ENCODE measurements around the gene TAS2R14.
A peak's percentile ranks its signal among the peaks of the same experiment; 100 is the strongest.

Gene TAS2R14, protein sequence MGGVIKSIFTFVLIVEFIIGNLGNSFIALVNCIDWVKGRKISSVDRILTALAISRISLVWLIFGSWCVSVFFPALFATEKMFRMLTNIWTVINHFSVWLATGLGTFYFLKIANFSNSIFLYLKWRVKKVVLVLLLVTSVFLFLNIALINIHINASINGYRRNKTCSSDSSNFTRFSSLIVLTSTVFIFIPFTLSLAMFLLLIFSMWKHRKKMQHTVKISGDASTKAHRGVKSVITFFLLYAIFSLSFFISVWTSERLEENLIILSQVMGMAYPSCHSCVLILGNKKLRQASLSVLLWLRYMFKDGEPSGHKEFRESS

GRCh38 chr12:10939163-10939562 is at the start of gene TAS2R14:
Gene TAS2R14, minus strand, starts transcription at chr12:10939263. Its CDS starts 56 bp downstream, at chr12:10939207.
- DNase-seq: no peak

DNA sequence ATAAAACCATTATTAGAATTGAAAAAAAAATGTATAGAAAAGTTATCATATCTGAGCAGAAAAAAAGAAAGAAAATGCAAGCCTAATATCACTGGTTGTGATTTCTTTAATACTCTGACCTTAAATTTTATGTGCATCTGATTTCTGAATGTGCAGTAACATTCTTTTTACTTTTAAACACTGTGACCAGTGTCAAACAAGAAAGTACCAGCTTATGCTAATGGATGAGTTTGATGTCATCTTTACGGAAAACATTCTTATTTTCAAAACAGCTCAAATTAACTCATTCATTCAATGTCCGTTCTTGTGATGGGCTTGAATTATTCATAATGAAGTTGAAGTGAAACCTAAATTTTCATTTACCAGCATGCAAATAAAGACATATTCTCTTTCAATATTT is 47.7 kb upstream of the TAS2R14 start, which contains the start of gene TAS2R50:
Gene TAS2R50 (minus strand): TSS at position 101 of the 400 bp plus-strand sequence. CDS start 52 bp downstream, at position 49.
- DNase-seq: no peak

- peak; percentile 14 to 72 for DNase-seq
Measured at GRCh38 chr12:10982244-10982643, 43.2 kb upstream of the TAS2R14 start.

DNA sequence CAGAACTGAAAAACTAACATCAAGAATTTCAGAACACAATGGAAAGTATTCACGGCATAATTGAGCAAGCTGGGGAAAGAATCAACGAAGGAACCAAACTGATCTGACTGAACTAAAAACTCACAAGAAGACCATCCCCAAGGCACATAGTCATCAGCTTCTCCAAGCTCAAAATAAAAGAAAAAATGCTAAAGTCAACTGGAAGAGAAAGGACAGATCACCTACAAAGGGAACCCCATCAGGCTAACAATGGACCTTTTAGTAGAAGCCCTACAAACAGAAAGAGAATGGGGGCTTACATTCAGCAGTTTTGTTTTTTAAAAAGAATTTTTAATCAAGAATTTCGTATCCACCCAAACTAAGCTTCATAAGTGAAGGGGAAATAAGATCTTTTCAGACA is 35.9 kb upstream of the TAS2R14 start:
- no peak for DNase-seq

- no peak for DNase-seq
Measured at GRCh38 chr12:10968765-10969456, 29.8 kb upstream of the TAS2R14 start.

DNA sequence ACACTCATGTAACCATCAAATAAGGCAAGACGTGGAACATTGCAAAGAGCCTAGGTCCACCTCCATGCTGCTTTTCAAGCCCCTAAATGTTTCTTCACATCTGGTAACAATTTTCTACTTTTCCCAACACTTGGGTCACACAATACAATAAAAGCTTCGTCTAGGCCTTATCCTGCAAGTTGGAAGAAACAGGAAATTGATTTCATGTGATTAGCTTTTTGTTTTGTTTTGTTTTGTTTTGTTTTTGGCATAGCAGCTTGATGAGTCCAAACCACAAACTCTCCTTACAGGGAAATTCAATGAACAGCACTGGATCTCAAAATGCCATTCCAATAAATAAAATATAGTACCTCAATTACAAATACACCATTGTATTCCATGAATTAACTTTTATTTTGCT is 28.3 kb upstream of the TAS2R14 start:
- DNase-seq: no peak

GRCh38 chr12:10966314-10966713 is 27.3 kb upstream of the TAS2R14 start:
- DNase-seq: no peak

GRCh38 chr12:10965476-10965875 is 26.4 kb upstream of the TAS2R14 start:
- no peak for DNase-seq

DNA sequence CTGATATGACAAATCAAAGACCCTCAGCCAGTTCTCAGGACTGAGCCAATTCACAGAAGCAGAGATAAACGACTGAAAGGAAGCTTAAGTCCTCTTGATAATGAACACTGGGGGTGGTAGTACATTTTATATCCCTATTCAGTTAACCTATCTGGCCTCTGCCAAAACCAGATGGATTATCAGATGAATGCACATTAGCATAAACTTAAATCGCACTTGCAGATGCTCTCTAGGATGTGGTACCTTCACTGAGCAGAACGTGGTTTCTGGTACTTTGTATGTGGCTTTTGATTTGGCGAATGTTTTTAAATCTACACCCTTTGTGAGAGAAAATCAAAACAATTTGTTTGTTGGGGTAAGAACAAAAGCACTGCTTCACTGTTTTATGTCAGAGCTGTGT is 21.1 kb upstream of the TAS2R14 start:
- peak in 1 of 2 donors; percentile 18 for DNase-seq

GRCh38 chr12:10959804-10960203 is 20.7 kb upstream of the TAS2R14 start:
- DNase-seq: peak in 1 of 2 donors; percentile 28

GRCh38 chr12:10957741-10958140 is 18.7 kb upstream of the TAS2R14 start:
- DNase-seq: no peak

GRCh38 chr12:10956085-10956484 is 17.0 kb upstream of the TAS2R14 start:
- no peak for DNase-seq

DNA sequence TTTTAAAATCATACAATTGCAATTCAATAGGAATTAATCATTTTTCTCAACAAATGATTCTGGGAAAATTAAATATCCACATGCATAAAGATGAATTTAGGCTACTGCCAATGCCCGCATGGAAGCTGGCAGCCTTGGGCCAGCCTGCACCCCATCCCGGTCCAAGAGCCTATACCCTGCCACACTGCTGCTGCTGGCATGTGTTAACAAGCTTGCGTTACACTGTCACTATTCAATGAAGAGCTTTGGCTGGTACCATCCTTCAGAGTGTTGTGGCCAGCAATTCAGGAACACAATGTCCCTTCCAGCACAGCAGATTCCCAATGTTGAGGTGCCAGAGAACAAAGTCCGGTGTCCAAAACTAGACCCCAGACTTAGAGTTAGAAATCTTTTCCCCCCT is 13.6 kb upstream of the TAS2R14 start:
- DNase-seq: no peak

DNA sequence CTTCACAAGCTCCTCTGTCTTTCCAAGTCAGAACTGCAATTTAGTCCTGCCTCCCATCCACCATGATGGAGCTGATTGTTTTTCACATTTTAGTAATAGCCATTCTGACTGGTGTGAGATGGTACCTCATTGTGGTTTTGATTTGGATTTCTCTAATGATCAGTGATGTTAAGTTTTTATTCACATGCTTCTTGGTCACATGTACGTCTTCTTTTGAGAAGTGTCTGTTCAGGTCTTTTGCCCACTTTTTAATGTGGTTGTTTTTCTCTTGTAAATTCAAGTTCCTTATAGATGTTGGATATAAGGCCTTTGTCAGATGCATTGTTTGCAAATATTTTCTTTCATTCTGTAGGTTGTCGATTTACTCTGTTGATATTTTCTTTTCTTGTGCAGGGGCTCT is 4.1 kb upstream of the TAS2R14 start:
- no peak for DNase-seq

DNA sequence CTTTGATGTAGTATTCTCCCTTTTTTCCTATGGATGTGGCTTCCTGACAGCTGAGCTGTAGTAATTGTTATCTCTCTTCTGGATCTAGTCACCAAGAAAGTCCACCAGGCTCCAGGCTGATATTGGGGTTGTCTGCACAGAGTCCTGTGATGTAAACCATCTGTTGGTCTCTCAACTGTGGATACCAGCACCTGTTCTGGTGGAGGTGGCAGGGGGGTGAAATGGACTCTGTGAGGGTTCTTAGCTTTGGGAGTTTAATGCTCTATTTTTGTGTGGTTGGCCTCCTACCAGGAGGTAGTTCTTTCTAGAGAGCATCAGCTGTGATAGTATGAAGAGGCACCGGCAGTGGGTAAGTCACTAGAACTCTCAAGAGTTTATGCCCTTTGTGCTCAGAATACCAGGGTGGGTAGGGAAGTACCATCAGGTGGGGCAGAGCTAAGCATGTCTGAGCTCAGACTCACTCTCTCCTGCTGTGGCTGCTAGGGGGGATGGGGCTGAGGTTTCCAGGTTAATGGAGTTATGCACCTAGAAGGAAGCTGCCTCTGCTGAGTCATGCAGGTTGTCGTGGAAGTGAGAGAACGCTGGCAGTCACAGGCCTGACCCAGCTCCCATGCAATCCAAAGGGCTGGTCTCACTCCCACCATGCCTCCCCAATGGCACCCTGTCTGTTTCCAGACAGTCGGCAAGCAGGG is 3.0 kb upstream of the TAS2R14 start:
- DNase-seq: no peak

GRCh38 chr12:10941369-10941768 is 2.3 kb upstream of the TAS2R14 start:
- DNase-seq: no peak

DNA sequence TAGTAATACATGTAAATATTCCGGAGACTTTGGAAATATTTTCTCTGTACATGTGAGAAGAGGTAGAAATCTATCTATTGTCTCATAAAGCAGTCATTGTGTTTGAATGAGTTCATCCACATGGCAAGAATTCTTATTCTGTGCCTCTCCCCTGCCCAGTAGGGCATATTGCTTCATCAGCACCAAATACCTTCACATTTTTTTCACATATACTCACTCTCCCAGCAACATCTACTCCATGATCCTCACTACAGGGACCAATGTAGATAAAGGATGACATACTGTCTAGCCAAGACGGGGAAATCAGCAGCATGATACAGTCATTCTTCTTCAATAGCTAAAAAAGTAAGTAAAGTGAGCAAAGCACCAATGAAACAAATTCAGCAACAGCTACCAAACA is 1.3 kb upstream of the TAS2R14 start:
- no peak for DNase-seq

DNA sequence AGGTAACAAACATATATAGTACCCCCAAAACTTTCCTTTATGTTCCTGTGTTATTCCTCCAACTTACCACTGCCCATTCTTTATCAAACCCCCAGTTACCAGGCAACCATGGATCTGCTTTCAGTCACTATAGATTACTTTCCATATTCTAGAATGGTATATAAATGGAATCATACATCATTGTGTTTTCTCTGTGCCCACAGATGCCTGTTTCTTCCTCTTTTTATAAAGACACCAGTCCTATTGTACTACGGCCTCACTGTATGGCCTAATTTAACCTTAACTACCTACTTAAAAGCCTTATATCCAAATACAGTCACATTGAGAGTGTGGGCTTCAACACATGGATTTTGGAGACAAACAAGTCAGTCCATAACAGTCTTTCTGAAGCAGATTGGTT is 2.6 kb downstream of the TAS2R14 start:
- DNase-seq: no peak

GRCh38 chr12:10928746-10929286 is 10.2 kb downstream of the TAS2R14 start, which contains the start of gene PRH2:
Gene PRH2, plus strand, starts transcription at chr12:10929236. Its CDS starts 38 bp downstream, at chr12:10929274.
- no peak for DNase-seq

GRCh38 chr12:10926269-10926668 is 12.8 kb downstream of the TAS2R14 start:
- DNase-seq: no peak

GRCh38 chr12:10919809-10920208 is 19.3 kb downstream of the TAS2R14 start:
- DNase-seq: no peak

DNA sequence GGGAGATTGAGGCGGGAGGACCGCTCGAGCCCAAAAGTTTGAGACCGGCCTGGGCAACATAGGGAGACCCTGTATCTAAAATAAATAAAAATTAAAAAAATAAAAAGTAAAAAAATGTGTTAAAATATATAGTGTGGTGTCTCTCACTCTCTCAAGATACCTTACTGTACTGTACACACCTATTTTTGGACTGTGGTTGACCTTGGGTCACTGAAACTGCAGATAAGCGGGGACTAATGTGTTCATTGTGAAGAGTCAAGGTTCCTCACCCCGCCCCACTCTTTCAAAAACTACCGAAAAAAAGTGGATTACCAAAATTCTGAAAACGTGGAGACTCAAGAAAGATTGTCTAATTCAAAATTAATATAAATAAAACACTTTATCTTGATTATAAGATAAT is 28.7 kb downstream of the TAS2R14 start:
- no peak for DNase-seq

GRCh38 chr12:10909462-10909861 is 29.6 kb downstream of the TAS2R14 start, which contains the start of gene TAS2R13:
Gene TAS2R13, minus strand, starts transcription at chr12:10909562. Its CDS starts 264 bp downstream, at chr12:10909298.
- DNase-seq: no peak

Measured in CD4-positive, alpha-beta T cell treated with Interleukin-4 for 1 hour (primary cell).